Measurements from ENCODE around the gene NDUFA11.

GRCh38 chr19:5913739-5914357 lies 10.3 kb upstream of the NDUFA11 start, which contains the start of gene CAPS:
- TF ChIP-seq CTCF (IDR thresholded peaks at IDR 0.05) (no peak), EP300 (IDR thresholded peaks at IDR 0.05) (no peak), POLR2AphosphoS5 (IDR thresholded peaks at IDR 0.05) (no peak), POLR2A (IDR thresholded peaks at IDR 0.05) (no peak)

Measured in suprapubic skin (tissue), 4 donors.